ENCODE results near the gene CFAP92.

CFAP92 gene

GRCh38 chr3:129018751-129019150 is 24.9 kb upstream of the CFAP92 start:
- H3K4me1 Mint-ChIP-seq (ENCODE audit: low read depth), result peaks cover 28% of the 10 kb centered on the region
- no peaks in the 10 kb centered on the region for H3K36me3 Mint-ChIP-seq (ENCODE audit: low read depth)
- no peaks in the 10 kb centered on the region for H3K27me3 Mint-ChIP-seq (ENCODE audit: low read depth)
- DNase-seq (ENCODE audit: low spot score), result no peak
- no peak overlapping the region for H3K4me3 Mint-ChIP-seq
- H3K9me3 Mint-ChIP-seq, result no peaks in the 10 kb centered on the region
- H3K27ac Mint-ChIP-seq, result peak overlapping the region; percentile 15

GRCh38 chr3:129018271-129018670 is 24.4 kb upstream of the CFAP92 start:
- Mint-ChIP-seq H3K27ac (no peak overlapping the region), H3K9me3 (no peaks in the 10 kb centered on the region), H3K4me3 (no peak overlapping the region), H3K27me3 (ENCODE audit: low read depth) (no peaks in the 10 kb centered on the region), H3K36me3 (ENCODE audit: low read depth) (no peaks in the 10 kb centered on the region), H3K4me1 (ENCODE audit: low read depth) (peaks cover 28% of the 10 kb centered on the region)
- DNase-seq (ENCODE audit: low spot score), result no peak

- H3K36me3 Mint-ChIP-seq (ENCODE audit: low read depth), result no peaks in the 10 kb centered on the region
- no peak for DNase-seq (ENCODE audit: low spot score)
- H3K27me3 Mint-ChIP-seq (ENCODE audit: low read depth), result no peaks in the 10 kb centered on the region
- peak overlapping the region; percentile 62 for H3K27ac Mint-ChIP-seq
- H3K4me1 Mint-ChIP-seq (ENCODE audit: low read depth), result peaks cover 28% of the 10 kb centered on the region
- no peaks in the 10 kb centered on the region for H3K9me3 Mint-ChIP-seq
- no peak overlapping the region for H3K4me3 Mint-ChIP-seq
Measured at GRCh38 chr3:129017484-129017899, 23.6 kb upstream of the CFAP92 start.

GRCh38 chr3:129016720-129017483 is 23.0 kb upstream of the CFAP92 start:
- H3K4me1 Mint-ChIP-seq (ENCODE audit: low read depth), result peaks cover 28% of the 10 kb centered on the region
- H3K36me3 Mint-ChIP-seq (ENCODE audit: low read depth), result no peaks in the 10 kb centered on the region
- no peaks in the 10 kb centered on the region for H3K9me3 Mint-ChIP-seq
- H3K4me3 Mint-ChIP-seq, result peak overlapping the region; percentile 6
- DNase-seq (ENCODE audit: low spot score), result no peak
- H3K27me3 Mint-ChIP-seq (ENCODE audit: low read depth), result no peaks in the 10 kb centered on the region
- peak overlapping the region; percentile 84 for H3K27ac Mint-ChIP-seq

- Mint-ChIP-seq H3K4me3 (peak overlapping the region; percentile 74), H3K4me1 (ENCODE audit: low read depth) (peaks cover 27% of the 10 kb centered on the region), H3K9me3 (no peaks in the 10 kb centered on the region), H3K27me3 (ENCODE audit: low read depth) (no peaks in the 10 kb centered on the region), H3K27ac (peak overlapping the region; percentile 84), H3K36me3 (ENCODE audit: low read depth) (no peaks in the 10 kb centered on the region)
- DNase-seq (ENCODE audit: low spot score), result peak; percentile 30
Measured at GRCh38 chr3:129016356-129016719, 22.5 kb upstream of the CFAP92 start.

GRCh38 chr3:129015388-129016105 is 21.7 kb upstream of the CFAP92 start:
- Mint-ChIP-seq H3K4me3 (peak overlapping the region; percentile 74), H3K36me3 (ENCODE audit: low read depth) (no peaks in the 10 kb centered on the region), H3K4me1 (ENCODE audit: low read depth) (peaks cover 27% of the 10 kb centered on the region), H3K9me3 (no peaks in the 10 kb centered on the region), H3K27ac (peak overlapping the region; percentile 84), H3K27me3 (ENCODE audit: low read depth) (no peaks in the 10 kb centered on the region)
- no peak for DNase-seq (ENCODE audit: low spot score)

- peaks cover 27% of the 10 kb centered on the region for H3K4me1 Mint-ChIP-seq (ENCODE audit: low read depth)
- peak overlapping the region; percentile 84 for H3K27ac Mint-ChIP-seq
- DNase-seq (ENCODE audit: low spot score), result no peak
- no peaks in the 10 kb centered on the region for H3K36me3 Mint-ChIP-seq (ENCODE audit: low read depth)
- H3K27me3 Mint-ChIP-seq (ENCODE audit: low read depth), result no peaks in the 10 kb centered on the region
- H3K4me3 Mint-ChIP-seq, result no peak overlapping the region
- no peaks in the 10 kb centered on the region for H3K9me3 Mint-ChIP-seq
Measured at GRCh38 chr3:129014793-129015345, 21.0 kb upstream of the CFAP92 start.

- Mint-ChIP-seq H3K9me3 (no peaks in the 10 kb centered on the region), H3K4me3 (no peak overlapping the region), H3K27ac (peak overlapping the region; percentile 84), H3K36me3 (ENCODE audit: low read depth) (no peaks in the 10 kb centered on the region), H3K4me1 (ENCODE audit: low read depth) (peaks cover 27% of the 10 kb centered on the region), H3K27me3 (ENCODE audit: low read depth) (no peaks in the 10 kb centered on the region)
- DNase-seq (ENCODE audit: low spot score), result no peak
Measured at GRCh38 chr3:129014148-129014547, 20.3 kb upstream of the CFAP92 start.

- H3K27ac Mint-ChIP-seq, result no peak overlapping the region
Measured at GRCh38 chr3:129013491-129013891, 19.6 kb upstream of the CFAP92 start.

GRCh38 chr3:129010310-129010956 is 16.6 kb upstream of the CFAP92 start:
- Mint-ChIP-seq H3K4me1 (ENCODE audit: low read depth) (peaks cover 10% of the 10 kb centered on the region), H3K9me3 (no peaks in the 10 kb centered on the region), H3K36me3 (ENCODE audit: low read depth) (no peaks in the 10 kb centered on the region), H3K4me3 (no peak overlapping the region), H3K27me3 (ENCODE audit: low read depth) (peaks cover 14% of the 10 kb centered on the region), H3K27ac (no peak overlapping the region)
- DNase-seq (ENCODE audit: low spot score), result no peak

More at GRCh38 chr3:129013491-129013891, 19.6 kb upstream of the CFAP92 start:
- H3K4me3 Mint-ChIP-seq, result no peak overlapping the region
- no peak for DNase-seq (ENCODE audit: low spot score)
- H3K36me3 Mint-ChIP-seq (ENCODE audit: low read depth), result no peaks in the 10 kb centered on the region
- H3K9me3 Mint-ChIP-seq, result no peaks in the 10 kb centered on the region
- peaks cover 2% of the 10 kb centered on the region for H3K27me3 Mint-ChIP-seq (ENCODE audit: low read depth)
- peaks cover 27% of the 10 kb centered on the region for H3K4me1 Mint-ChIP-seq (ENCODE audit: low read depth)

- Mint-ChIP-seq H3K27me3 (ENCODE audit: low read depth) (peaks cover 18% of the 10 kb centered on the region), H3K27ac (no peak overlapping the region), H3K36me3 (ENCODE audit: low read depth) (no peaks in the 10 kb centered on the region), H3K9me3 (no peaks in the 10 kb centered on the region), H3K4me3 (no peak overlapping the region), H3K4me1 (ENCODE audit: low read depth) (peaks cover 10% of the 10 kb centered on the region)
- no peak for DNase-seq (ENCODE audit: low spot score)
Measured at GRCh38 chr3:129009266-129009665, 15.4 kb upstream of the CFAP92 start.

- Mint-ChIP-seq H3K9me3 (no peaks in the 10 kb centered on the region), H3K36me3 (ENCODE audit: low read depth) (no peaks in the 10 kb centered on the region), H3K27ac (no peak overlapping the region), H3K27me3 (ENCODE audit: low read depth) (peaks cover 29% of the 10 kb centered on the region), H3K4me3 (no peak overlapping the region), H3K4me1 (ENCODE audit: low read depth) (peaks cover 13% of the 10 kb centered on the region)
- DNase-seq (ENCODE audit: low spot score), result no peak
Measured at GRCh38 chr3:129007792-129008191, 13.9 kb upstream of the CFAP92 start.

- DNase-seq (ENCODE audit: low spot score), result no peak
- Mint-ChIP-seq H3K4me3 (no peak overlapping the region), H3K4me1 (ENCODE audit: low read depth) (peaks cover 20% of the 10 kb centered on the region), H3K9me3 (no peaks in the 10 kb centered on the region), H3K36me3 (ENCODE audit: low read depth) (peaks cover 2% of the 10 kb centered on the region), H3K27ac (no peak overlapping the region), H3K27me3 (ENCODE audit: low read depth) (peaks cover 37% of the 10 kb centered on the region)
Measured at GRCh38 chr3:129006864-129007263, 13.0 kb upstream of the CFAP92 start.

Data from T-helper 2 cell treated with Interferon-gamma antibody and Interleukin-4, amounts not matched to agents 5 μg/mL and 100 μg/mL, for 36 hours (primary cell).